ENCODE measurements around the gene COX5A.
"Not testable (repeated sequence)": the region's sequence is repeated elsewhere in the genome, so short reads cannot be mapped to it uniquely, and the experiment has no call there.

The COX5A gene

GRCh38 chr15:74928771-74929198 lies 9.1 kb downstream of the COX5A start:
- no peak for DNase-seq
- TF ChIP-seq GATA1 (IDR thresholded peaks at IDR 0.05; ENCODE audit: low read depth, low read length), result no peak
- TF ChIP-seq POLR2A (IDR thresholded peaks at IDR 0.05; ENCODE audit: low read length), result no peak

- no peak for DNase-seq
- TF ChIP-seq GATA1 (IDR thresholded peaks at IDR 0.05; ENCODE audit: low read depth, low read length), result no peak
- TF ChIP-seq POLR2A (IDR thresholded peaks at IDR 0.05; ENCODE audit: low read length), result no peak
These were observed 13.3 kb downstream of the COX5A start for GRCh38 chr15:74924525-74924924.

- no peak for TF ChIP-seq GATA1 (IDR thresholded peaks at IDR 0.05; ENCODE audit: low read depth, low read length)
- no peak for TF ChIP-seq POLR2A (IDR thresholded peaks at IDR 0.05; ENCODE audit: low read length)
- no peak for DNase-seq
These were observed 17.4 kb downstream of the COX5A start for GRCh38 chr15:74920456-74920855.

GRCh38 chr15:74917676-74918075 lies 20.2 kb downstream of the COX5A start:
- TF ChIP-seq POLR2A (IDR thresholded peaks at IDR 0.05; ENCODE audit: low read length), result no peak
- no peak for TF ChIP-seq GATA1 (IDR thresholded peaks at IDR 0.05; ENCODE audit: low read depth, low read length)
- no peak for DNase-seq

GRCh38 chr15:74913799-74914198 lies 24.1 kb downstream of the COX5A start:
- DNase-seq, result not testable (repeated sequence)

- DNase-seq, result peak in 1 of 2 experiments; percentile 26
- no peak for TF ChIP-seq POLR2A (IDR thresholded peaks at IDR 0.05; ENCODE audit: low read length)
- no peak for TF ChIP-seq GATA1 (IDR thresholded peaks at IDR 0.05; ENCODE audit: low read depth, low read length)
These were observed 24.8 kb downstream of the COX5A start for GRCh38 chr15:74913041-74913440.

- TF ChIP-seq POLR2A (IDR thresholded peaks at IDR 0.05; ENCODE audit: low read length), result no peak
- no peak for TF ChIP-seq GATA1 (IDR thresholded peaks at IDR 0.05; ENCODE audit: low read depth, low read length)
- no peak for DNase-seq
These were observed 29.2 kb downstream of the COX5A start for GRCh38 chr15:74908635-74909034.

GRCh38 chr15:74907163-74907870 lies 30.6 kb downstream of the COX5A start:
- no peak for DNase-seq
- TF ChIP-seq POLR2A (IDR thresholded peaks at IDR 0.05; ENCODE audit: low read length) (no peak), GATA1 (IDR thresholded peaks at IDR 0.05; ENCODE audit: low read depth, low read length) (no peak)

- DNase-seq, result peak; percentile 90 to 92
- TF ChIP-seq POLR2A (IDR thresholded peaks at IDR 0.05; ENCODE audit: low read length), result peak; percentile 75
- TF ChIP-seq GATA1 (IDR thresholded peaks at IDR 0.05; ENCODE audit: low read depth, low read length), result no peak
These were observed 31.3 kb downstream of the COX5A start, which contains the start of gene FAM219B for GRCh38 chr15:74906450-74907162. Gene FAM219B, minus strand, starts transcription at chr15:74906851. Its CDS starts 51 bp downstream, at chr15:74906800.

- DNase-seq, result peak; percentile 56 to 62
- no peak for TF ChIP-seq POLR2A (IDR thresholded peaks at IDR 0.05; ENCODE audit: low read length)
- no peak for TF ChIP-seq GATA1 (IDR thresholded peaks at IDR 0.05; ENCODE audit: low read depth, low read length)
These were observed 31.8 kb downstream of the COX5A start for GRCh38 chr15:74906067-74906449.

- DNase-seq, result no peak
- no peak for TF ChIP-seq GATA1 (IDR thresholded peaks at IDR 0.05; ENCODE audit: low read depth, low read length)
- TF ChIP-seq POLR2A (IDR thresholded peaks at IDR 0.05; ENCODE audit: low read length), result no peak
These were observed 33.6 kb downstream of the COX5A start for GRCh38 chr15:74904190-74904805.

GRCh38 chr15:74903676-74904075 lies 34.2 kb downstream of the COX5A start:
- DNase-seq, result no peak
- no peak for TF ChIP-seq POLR2A (IDR thresholded peaks at IDR 0.05; ENCODE audit: low read length)
- no peak for TF ChIP-seq GATA1 (IDR thresholded peaks at IDR 0.05; ENCODE audit: low read depth, low read length)

- no peak for DNase-seq
- no peak for TF ChIP-seq POLR2A (IDR thresholded peaks at IDR 0.05; ENCODE audit: low read length)
- TF ChIP-seq GATA1 (IDR thresholded peaks at IDR 0.05; ENCODE audit: low read depth, low read length), result no peak
These were observed 35.4 kb downstream of the COX5A start for GRCh38 chr15:74902295-74903075.

GRCh38 chr15:74901612-74902063 lies 36.2 kb downstream of the COX5A start:
- peak; percentile 61 to 78 for DNase-seq
- TF ChIP-seq POLR2A (IDR thresholded peaks at IDR 0.05; ENCODE audit: low read length) (no peak), GATA1 (IDR thresholded peaks at IDR 0.05; ENCODE audit: low read depth, low read length) (no peak)

Measured in erythroblast (primary cell).